KOPT-K1 (cell line): Measurements from ENCODE around the gene DOCK1.

Experiments
- H3K27ac ChIP-seq: fragments of 200-600 bp; sonication (generic); 2 replicates; pipeline ENCODE4 v1.5.1; 2016; ENCODE audit warnings: antibody characterized with exemption, mild to moderate bottlenecking, low read depth, low read length; ENCODE audit not compliant: poor library complexity, severe bottlenecking
- H3K36me3 ChIP-seq: fragments of 200-600 bp; sonication (generic); 2 replicates; pipeline ENCODE4 v1.5.1; 2017; ENCODE audit warnings: antibody characterized with exemption, mild to moderate bottlenecking, low read length, moderate library complexity; ENCODE audit not compliant: insufficient read depth
- H3K9me3 ChIP-seq: fragments of 200-600 bp; sonication (generic); 2 replicates; pipeline ENCODE4 v1.5.1; 2017; ENCODE audit warnings: antibody characterized with exemption, low read length, mild to moderate bottlenecking; ENCODE audit not compliant: insufficient read depth, poor library complexity, severe bottlenecking

The DOCK1 gene

GRCh38 chr10:127034034-127034633, 128.9 kb downstream of the DOCK1 start:
- Histone ChIP-seq H3K36me3 (no peaks in the 10 kb centered on the region), H3K9me3 (no peaks in the 10 kb centered on the region), H3K27ac (no peak overlapping the region)

- no peak overlapping the region for H3K27ac ChIP-seq
- H3K36me3 ChIP-seq: no peaks in the 10 kb centered on the region
- no peaks in the 10 kb centered on the region for H3K9me3 ChIP-seq
Measured at GRCh38 chr10:127034790-127035189, 129.6 kb downstream of the DOCK1 start.

DNA sequence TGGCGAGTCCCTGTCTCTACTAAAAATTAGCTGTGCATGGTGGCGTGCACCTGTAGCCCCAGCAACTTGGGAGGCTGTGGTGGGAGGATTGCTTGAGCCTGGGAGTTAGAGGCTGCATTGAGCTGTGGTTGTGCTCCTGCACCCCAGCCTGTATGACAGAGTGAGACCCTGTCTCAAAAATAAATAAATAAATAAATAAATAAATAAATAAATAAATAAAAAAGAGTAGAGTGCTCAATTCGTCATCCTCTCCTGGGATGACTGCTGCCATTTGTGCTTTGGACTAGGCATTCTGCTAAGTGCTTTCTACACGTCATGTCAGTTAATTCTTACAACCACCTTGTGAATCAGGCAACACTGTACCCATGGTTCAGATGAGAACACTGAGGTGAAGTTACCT, 130.6 kb downstream of the DOCK1 start:
- Histone ChIP-seq H3K9me3 (no peaks in the 10 kb centered on the region), H3K27ac (no peak overlapping the region), H3K36me3 (no peaks in the 10 kb centered on the region)

DNA sequence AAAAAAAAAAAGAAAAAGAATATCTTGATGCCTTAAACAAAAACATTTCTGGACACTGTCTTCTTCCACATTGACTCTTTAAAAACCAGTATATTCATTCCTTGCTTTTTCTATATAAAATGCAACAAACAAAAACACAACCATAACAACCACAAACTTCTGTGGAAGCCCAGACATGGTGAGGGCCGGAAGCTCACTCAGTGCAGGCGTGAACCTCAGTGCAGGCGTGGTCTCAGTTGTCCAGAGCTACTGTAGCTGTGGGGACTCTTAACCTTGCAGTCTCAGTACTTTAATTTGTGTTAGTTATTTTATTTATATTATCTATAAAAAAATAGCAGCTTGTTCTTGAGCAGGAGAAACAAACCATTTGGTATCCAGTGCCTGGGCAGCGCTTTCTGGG, 131.8 kb downstream of the DOCK1 start:
- Histone ChIP-seq H3K36me3 (no peaks in the 10 kb centered on the region), H3K9me3 (no peaks in the 10 kb centered on the region), H3K27ac (no peak overlapping the region)

DNA sequence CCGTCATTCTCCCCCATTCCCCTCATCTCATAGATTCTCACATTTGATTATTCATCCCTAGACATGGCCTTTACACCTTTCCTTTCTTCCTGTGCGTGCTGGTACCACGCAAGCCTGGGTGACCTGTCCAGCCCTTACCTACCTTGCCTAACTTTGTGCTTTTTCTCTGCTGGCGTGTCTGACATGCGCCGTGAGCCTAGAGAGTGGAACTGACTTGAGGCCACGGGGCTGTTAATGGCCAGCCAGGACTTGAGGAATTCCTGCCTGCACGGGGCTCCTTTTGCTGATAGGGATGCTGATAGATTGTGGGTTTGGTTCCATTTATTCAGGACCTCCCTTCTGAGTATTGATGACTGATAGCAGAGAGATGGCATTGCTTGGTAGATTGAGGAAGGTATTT, 134.2 kb downstream of the DOCK1 start:
- H3K9me3 ChIP-seq: no peaks in the 10 kb centered on the region
- no peaks in the 10 kb centered on the region for H3K36me3 ChIP-seq
- no peak overlapping the region for H3K27ac ChIP-seq

DNA sequence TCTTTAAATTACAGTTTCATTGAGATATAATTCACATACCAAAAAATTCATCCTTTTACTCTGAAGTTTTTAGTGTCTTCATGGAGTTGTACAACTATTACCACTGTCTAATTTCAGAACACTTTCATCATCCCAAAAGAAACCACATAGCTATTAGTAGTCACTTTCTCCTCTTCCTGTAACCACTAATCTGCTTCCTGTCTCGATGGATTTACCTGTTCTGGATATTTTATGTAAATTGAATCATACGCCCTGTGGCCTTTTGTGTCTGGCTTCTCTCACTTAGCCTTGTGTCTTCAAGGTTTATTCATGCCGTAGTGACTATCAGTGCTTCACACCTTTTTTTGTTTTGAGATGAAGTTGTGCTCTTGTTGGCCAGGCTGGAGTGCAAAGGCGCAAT, 135.5 kb downstream of the DOCK1 start:
- no peaks in the 10 kb centered on the region for H3K36me3 ChIP-seq
- no peak overlapping the region for H3K27ac ChIP-seq
- no peaks in the 10 kb centered on the region for H3K9me3 ChIP-seq

DNA sequence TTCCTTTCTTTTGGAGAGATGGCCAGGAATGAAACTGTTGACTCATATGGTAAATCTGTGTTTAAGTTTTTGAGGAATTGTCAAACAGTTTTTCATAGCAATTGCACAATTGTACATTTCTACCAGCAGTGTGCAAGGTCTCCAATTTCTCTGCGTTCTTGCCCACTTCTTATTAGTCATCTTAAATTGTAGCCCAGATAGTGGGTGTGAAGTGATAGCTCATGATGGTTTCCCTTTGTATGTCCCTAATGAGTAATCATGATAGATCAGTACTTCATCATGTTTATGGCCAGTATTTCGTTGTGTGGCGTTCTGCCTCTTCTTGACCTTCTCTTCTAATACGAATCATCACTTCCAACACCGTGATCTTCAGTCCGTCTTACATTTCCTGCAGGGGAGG, 136.3 kb downstream of the DOCK1 start:
- Histone ChIP-seq H3K36me3 (no peaks in the 10 kb centered on the region), H3K9me3 (no peaks in the 10 kb centered on the region), H3K27ac (no peak overlapping the region)

DNA sequence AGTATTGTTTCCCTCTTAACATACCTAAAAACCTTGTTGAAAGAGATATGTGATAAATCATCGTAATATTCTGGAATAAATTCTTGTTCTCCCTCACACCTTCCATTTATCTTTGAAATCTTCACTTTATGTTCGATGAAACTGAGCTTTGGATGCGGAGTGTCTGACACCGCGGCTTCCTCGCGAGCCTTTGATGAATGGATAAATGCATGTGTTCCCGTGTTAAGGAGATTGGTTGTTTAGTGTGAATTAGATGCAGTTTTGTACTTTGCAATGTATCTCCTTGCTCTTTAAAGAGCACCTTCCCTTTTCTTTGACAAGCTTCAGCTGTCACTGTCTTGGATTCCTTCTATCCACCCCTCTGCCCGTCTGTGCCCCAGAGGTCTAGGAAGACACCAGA, 138.1 kb downstream of the DOCK1 start:
- Histone ChIP-seq H3K27ac (no peak overlapping the region), H3K36me3 (no peaks in the 10 kb centered on the region), H3K9me3 (no peaks in the 10 kb centered on the region)

- Histone ChIP-seq H3K9me3 (no peaks in the 10 kb centered on the region), H3K27ac (no peak overlapping the region), H3K36me3 (no peaks in the 10 kb centered on the region)
Measured at GRCh38 chr10:127044186-127044585, 139.0 kb downstream of the DOCK1 start.

DNA sequence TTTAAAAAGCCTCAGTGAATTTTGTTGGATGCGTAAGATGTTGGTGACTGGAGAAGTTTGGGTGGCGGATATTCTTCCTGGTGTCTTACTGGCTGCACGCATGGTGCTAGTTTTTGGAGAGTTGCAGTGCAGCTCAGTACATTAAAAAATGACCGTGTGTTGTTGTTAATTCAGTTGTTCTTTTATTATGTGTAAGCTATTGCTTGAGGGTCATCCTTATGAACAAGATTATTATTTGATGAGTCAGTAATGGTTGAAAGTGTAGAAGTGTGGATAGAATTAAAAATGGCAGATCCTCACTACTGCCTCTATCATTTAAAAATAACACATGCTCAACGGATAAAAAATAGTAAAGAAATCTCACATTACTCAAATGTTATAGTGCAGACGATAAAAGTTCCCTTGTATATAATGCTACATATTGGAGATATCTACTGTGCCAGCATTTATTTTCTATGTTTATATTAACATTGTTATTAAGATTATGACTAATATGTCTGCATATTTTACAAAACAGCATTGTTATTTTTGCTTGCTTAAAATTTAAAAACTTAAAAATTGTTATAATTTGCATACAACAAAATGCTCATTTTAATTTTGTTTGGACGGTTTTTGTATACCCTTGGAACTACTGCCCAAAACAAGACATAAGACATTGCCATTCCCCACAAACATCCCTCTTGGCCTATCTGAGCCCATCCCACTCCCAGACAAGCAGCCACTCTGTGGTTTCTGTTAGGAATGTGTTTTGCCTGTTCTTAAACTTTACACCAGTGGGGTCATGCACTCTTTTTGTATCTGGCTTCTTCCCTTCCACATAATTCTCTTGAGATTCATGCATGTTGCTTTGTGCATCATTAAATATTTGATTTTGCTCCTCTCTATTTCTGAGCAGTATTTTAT, 142.0 kb downstream of the DOCK1 start:
- H3K9me3 ChIP-seq: no peaks in the 10 kb centered on the region
- no peaks in the 10 kb centered on the region for H3K36me3 ChIP-seq
- no peak overlapping the region for H3K27ac ChIP-seq

DNA sequence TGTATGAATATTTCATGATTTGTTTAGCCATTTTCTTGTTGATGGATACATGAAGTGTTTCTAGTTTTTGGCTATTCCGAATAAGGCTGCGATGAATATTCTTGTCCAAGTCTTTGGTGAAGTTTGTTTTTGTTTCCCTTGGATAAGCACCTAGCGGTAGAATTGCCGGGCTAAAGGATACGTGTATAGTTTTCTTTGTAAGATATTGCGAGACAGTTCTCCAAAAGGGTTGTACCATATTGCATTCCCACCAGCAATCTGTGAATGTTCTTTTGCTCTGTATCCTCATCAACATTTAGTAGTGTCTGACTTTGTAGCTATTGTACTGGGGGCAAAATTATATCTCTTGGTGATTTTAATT, 142.6 kb downstream of the DOCK1 start:
- Histone ChIP-seq H3K9me3 (no peaks in the 10 kb centered on the region), H3K27ac (no peak overlapping the region), H3K36me3 (no peaks in the 10 kb centered on the region)

DNA sequence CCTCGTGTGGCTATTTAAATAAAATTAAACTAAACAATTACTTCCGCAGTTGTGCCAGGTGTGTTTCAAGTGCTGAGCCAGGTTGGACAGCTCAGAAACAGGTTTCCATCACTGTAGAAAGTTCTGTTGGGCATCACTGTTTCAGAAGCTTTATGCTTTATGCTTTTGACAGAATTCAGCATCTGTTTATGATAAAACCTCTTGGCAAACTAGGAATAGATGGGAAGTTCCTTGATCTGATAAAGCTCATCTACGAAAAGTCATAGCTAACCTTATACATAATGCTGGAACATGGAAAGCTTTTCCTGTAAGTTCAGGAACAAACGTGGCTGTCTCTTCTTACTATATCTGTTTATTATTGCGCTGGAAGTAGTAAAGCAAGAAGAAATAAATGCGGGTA, 143.4 kb downstream of the DOCK1 start:
- Histone ChIP-seq H3K27ac (no peak overlapping the region), H3K36me3 (no peaks in the 10 kb centered on the region), H3K9me3 (no peaks in the 10 kb centered on the region)

DNA sequence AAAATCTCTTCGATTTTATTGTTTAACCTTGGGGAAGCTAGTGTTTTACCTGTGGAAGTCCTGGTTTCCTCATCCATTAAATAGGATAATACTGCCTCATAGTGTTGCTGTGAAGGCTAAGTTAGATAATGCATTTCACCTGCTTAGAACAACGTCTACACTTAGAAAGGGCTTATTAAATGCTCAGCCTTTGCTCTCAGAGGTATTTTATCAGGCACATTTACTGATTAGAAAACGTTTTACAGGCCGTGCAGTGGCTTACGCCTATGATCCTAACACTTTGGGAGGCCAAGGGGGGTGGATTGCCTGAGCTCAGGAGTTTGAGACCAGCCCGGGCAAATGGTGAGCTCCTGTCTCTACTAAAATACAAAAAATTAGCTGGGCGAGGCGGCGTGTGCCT, 146.8 kb downstream of the DOCK1 start:
- no peaks in the 10 kb centered on the region for H3K36me3 ChIP-seq
- no peaks in the 10 kb centered on the region for H3K9me3 ChIP-seq
- no peak overlapping the region for H3K27ac ChIP-seq

- H3K9me3 ChIP-seq: no peaks in the 10 kb centered on the region
- H3K27ac ChIP-seq: no peak overlapping the region
- no peaks in the 10 kb centered on the region for H3K36me3 ChIP-seq
Measured at GRCh38 chr10:127055263-127055662, 150.0 kb downstream of the DOCK1 start.

- no peak overlapping the region for H3K27ac ChIP-seq
- no peaks in the 10 kb centered on the region for H3K9me3 ChIP-seq
- no peaks in the 10 kb centered on the region for H3K36me3 ChIP-seq
Measured at GRCh38 chr10:127059314-127059713, 154.1 kb downstream of the DOCK1 start.

GRCh38 chr10:127063762-127064161, 158.5 kb downstream of the DOCK1 start:
- Histone ChIP-seq H3K27ac (no peak overlapping the region), H3K9me3 (peaks cover 4% of the 10 kb centered on the region), H3K36me3 (no peaks in the 10 kb centered on the region)
